Lower lobe of right lung (tissue), 2 donors: ENCODE results near the gene CCER1. TPM values are rescaled to one million over a fixed set of nuclear protein-coding genes. Genes with fewer than 3 reads are reported as not detected.

Experiments
- ATAC-seq, 2 donors: fragments of 200-7000 bp; cut with Tn5 transposase; one replicate each; pipeline ENCODE4 v1.9.1; 2020 to 2022; ENCODE audit warnings: mild to moderate bottlenecking in 2 of 2, moderate library complexity in 2 of 2
- DNase-seq: peaks from one replicate; pipeline ENCODE4 v3.0.0-alpha.2; 2020
- H3K27ac ChIP-seq: fragments of 200-600 bp; one replicate; pipeline ENCODE4 v1.8.0; 2022
- H3K27me3 ChIP-seq: fragments of 200-600 bp; one replicate; pipeline ENCODE4 v1.8.0; 2022; ENCODE audit warnings: low read depth
- H3K36me3 ChIP-seq: fragments of 200-600 bp; one replicate; pipeline ENCODE4 v1.8.0; 2022; ENCODE audit warnings: mild to moderate bottlenecking
- H3K4me1 ChIP-seq: fragments of 200-600 bp; one replicate; pipeline ENCODE4 v1.8.0; 2022
- H3K4me3 ChIP-seq: fragments of 200-600 bp; one replicate; pipeline ENCODE4 v1.8.0; 2022; ENCODE audit warnings: mild to moderate bottlenecking
- H3K9me3 ChIP-seq: fragments of 200-600 bp; one replicate; pipeline ENCODE4 v1.8.0; 2022
- intact Hi-C: fragments of 100-400 bp; cut with DNase I; formaldehyde crosslinking; loops from one replicate; pipeline ENCODE4 v1.11.0; 2022
- total RNA-seq: library from RNA; stranded (reverse); fragmentation: NEBNext Ultra II Directional; extraction: Animal tissue kit (Norgen Biotek cat#: 25700); gene quantifications from one replicate; pipeline ENCODE4 v1.2.1, GENCODE V29; 2021
- TF ChIP-seq, protein P1 (sequence below): fragments of 200-600 bp; IDR thresholded peaks from one replicate; pipeline ENCODE4 v1.8.0; 2022; ENCODE audit warnings: antibody characterized with exemption, mild to moderate bottlenecking
- donor health status: DM: no; HTN: yes; CAD: no; lungs with severe emphysema.

The CCER1 gene
- total RNA-seq, 1 donor from 2014 or later, result not detected

DNA sequence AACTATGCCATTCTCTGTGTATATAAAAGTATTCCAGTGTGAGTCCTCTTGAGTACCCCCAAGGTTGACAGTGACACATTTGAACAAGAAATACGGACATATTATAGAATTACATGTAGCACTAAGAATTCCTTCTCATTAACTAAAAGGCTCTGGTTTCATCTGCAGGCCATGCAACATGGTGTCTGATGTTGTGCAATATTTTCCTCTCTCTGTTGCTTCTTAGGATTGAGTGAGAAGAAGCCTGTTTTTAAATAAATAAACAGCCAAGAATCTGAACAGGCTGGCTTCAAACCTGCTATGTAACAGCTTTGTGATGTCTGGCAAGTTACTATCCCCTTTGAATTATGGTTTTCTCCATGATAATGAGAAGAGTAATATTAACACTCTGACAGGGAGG, 22.2 kb upstream of the CCER1 start:
- no peaks in the 10 kb centered on the region for H3K9me3 ChIP-seq
- H3K4me1 ChIP-seq, result no peaks in the 10 kb centered on the region
- ATAC-seq (no peak), DNase-seq (no peak)
- H3K27ac ChIP-seq, result no peak overlapping the region
- intact Hi-C loops, result loop anchor here (10.0 kb wide), 1 partner anchor 378 kb away; no protein-coding TSS in a partner anchor
- no peaks in the 10 kb centered on the region for H3K27me3 ChIP-seq
- no peaks in the 10 kb centered on the region for H3K36me3 ChIP-seq
- TF ChIP-seq, protein P1, sequence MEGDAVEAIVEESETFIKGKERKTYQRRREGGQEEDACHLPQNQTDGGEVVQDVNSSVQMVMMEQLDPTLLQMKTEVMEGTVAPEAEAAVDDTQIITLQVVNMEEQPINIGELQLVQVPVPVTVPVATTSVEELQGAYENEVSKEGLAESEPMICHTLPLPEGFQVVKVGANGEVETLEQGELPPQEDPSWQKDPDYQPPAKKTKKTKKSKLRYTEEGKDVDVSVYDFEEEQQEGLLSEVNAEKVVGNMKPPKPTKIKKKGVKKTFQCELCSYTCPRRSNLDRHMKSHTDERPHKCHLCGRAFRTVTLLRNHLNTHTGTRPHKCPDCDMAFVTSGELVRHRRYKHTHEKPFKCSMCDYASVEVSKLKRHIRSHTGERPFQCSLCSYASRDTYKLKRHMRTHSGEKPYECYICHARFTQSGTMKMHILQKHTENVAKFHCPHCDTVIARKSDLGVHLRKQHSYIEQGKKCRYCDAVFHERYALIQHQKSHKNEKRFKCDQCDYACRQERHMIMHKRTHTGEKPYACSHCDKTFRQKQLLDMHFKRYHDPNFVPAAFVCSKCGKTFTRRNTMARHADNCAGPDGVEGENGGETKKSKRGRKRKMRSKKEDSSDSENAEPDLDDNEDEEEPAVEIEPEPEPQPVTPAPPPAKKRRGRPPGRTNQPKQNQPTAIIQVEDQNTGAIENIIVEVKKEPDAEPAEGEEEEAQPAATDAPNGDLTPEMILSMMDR, result no peak
- H3K4me3 ChIP-seq, result no peak overlapping the region

DNA sequence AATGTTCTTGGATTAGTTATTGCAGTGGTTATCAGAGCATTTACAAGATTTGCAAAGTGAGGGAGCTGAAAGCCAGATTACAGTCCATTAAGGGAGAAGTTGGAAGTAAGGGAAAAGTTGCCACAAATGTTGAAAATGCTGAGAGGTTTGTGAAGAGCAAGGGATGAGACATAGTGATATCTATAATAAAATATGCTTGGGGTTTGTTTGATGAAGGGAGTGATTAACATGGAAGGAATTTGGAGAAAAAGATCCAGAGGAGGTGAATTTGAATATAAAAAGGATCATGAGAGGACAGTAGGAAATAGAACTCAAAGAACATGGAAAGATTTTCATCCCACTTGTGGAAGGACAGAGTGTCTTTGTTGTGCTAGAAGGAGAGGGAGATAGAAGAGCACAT, 19.3 kb upstream of the CCER1 start:
- Histone ChIP-seq H3K4me3 (no peak overlapping the region), H3K9me3 (no peaks in the 10 kb centered on the region), H3K27me3 (no peaks in the 10 kb centered on the region), H3K4me1 (no peaks in the 10 kb centered on the region), H3K36me3 (no peaks in the 10 kb centered on the region), H3K27ac (no peak overlapping the region)
- intact Hi-C loops, result loop anchor here (10.0 kb wide), 1 partner anchor 381 kb away; no protein-coding TSS in a partner anchor
- TF ChIP-seq, protein P1, result no peak
- DNase-seq, result no peak
- ATAC-seq, result no peak

DNA sequence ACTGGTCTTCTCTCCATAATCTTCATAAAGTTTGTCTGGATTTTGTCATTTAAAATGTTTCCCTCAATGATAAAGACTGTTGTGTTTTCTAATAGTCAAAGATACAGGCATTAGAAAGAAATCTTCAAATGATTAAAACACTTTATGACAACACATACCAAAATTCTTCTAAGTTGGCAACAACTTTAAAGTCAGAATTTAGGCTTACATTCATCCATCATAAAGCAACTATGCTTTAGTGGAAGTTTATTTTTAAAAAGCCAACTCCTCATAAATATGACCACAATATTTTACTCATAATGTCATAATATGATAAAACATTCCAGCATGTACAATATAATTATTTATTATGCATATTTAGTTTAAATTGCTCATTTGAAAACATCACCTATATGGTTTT, 17.2 kb upstream of the CCER1 start:
- Histone ChIP-seq H3K4me1 (no peaks in the 10 kb centered on the region), H3K27ac (no peak overlapping the region), H3K4me3 (no peak overlapping the region), H3K9me3 (no peaks in the 10 kb centered on the region), H3K36me3 (no peaks in the 10 kb centered on the region), H3K27me3 (no peaks in the 10 kb centered on the region)
- TF ChIP-seq, protein P1, result no peak
- intact Hi-C loops, result loop anchor here (10.0 kb wide), 1 partner anchor 383 kb away; no protein-coding TSS in a partner anchor
- ATAC-seq (no peak), DNase-seq (no peak)

DNA sequence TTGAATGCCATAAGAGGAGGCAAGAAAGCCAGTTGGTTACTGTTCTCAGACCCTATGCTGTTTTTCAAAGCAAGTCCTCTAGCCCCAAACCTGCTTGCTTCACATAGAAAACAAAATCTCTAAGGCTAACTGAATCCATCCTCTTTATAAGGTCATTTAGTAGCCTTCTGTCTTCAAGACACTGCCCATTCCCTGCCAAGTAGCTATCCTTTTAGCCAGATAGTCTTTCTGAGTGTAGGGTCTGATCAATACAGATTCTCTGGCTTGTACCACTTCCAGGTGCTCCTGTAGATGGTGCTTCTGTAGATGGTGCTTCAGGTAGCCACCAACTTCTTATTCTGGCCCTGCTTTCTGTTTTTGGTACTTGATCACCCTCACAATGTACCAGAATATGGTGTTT, 15.9 kb upstream of the CCER1 start:
- ATAC-seq, result no peak
- Histone ChIP-seq H3K9me3 (no peaks in the 10 kb centered on the region), H3K36me3 (no peaks in the 10 kb centered on the region), H3K27ac (no peak overlapping the region), H3K4me3 (no peak overlapping the region), H3K4me1 (no peaks in the 10 kb centered on the region), H3K27me3 (no peaks in the 10 kb centered on the region)
- intact Hi-C loops, result loop anchor here (10.0 kb wide), 1 partner anchor 384 kb away; no protein-coding TSS in a partner anchor
- TF ChIP-seq, protein P1, result no peak
- no peak for DNase-seq

DNA sequence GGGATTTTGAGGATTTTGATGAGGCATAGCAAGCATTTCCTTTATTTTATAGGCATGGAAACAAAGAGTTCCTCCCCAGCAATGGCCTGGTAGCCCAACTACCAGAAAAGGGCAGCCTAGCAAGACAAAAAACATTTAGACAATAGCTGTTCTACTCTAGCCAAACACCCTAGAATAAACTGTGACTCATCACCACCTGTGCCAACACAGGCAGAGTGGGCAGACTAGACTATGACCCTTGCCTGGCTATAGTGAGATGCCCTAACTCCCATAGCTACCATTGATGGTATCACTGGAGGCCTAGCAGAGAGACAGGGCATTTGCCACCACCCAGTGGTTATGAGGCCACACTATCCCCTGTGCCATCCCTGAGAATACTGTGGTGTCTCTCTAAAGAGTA, 15.5 kb upstream of the CCER1 start:
- TF ChIP-seq, protein P1, result no peak
- H3K27me3 ChIP-seq, result no peaks in the 10 kb centered on the region
- DNase-seq (no peak), ATAC-seq (no peak)
- no peaks in the 10 kb centered on the region for H3K36me3 ChIP-seq
- H3K4me1 ChIP-seq, result no peaks in the 10 kb centered on the region
- intact Hi-C loops, result loop anchor here (10.0 kb wide), 1 partner anchor 384 kb away; no protein-coding TSS in a partner anchor
- no peak overlapping the region for H3K27ac ChIP-seq
- no peaks in the 10 kb centered on the region for H3K9me3 ChIP-seq
- no peak overlapping the region for H3K4me3 ChIP-seq
